Astrocyte of the cerebellum (primary cell): ENCODE measurements around the gene INS.

Experiments used
- DNase-seq: peaks from one replicate; pipeline ENCODE4 v3.0.0-alpha.2; 2011; ENCODE audit warnings: low read depth
- H3K4me3 ChIP-seq: 2 replicates; pipeline ENCODE4 v1.5.1; 2011; ENCODE audit warnings: mild to moderate bottlenecking, low read depth, low read length, moderate library complexity
- in situ Hi-C: cut with HindIII; loops from 2 replicates; pipeline ENCODE4 v1.10.0; 2017; ENCODE audit warnings: low sequenced_read_pairs
- TF ChIP-seq, protein P1 (sequence below): IDR thresholded peaks from 2 replicates; pipeline ENCODE4 v1.5.1; 2012; ENCODE audit warnings: low read length, low read depth, moderate library complexity, mild to moderate bottlenecking; ENCODE audit errors: missing control alignments

The INS gene

DNA sequence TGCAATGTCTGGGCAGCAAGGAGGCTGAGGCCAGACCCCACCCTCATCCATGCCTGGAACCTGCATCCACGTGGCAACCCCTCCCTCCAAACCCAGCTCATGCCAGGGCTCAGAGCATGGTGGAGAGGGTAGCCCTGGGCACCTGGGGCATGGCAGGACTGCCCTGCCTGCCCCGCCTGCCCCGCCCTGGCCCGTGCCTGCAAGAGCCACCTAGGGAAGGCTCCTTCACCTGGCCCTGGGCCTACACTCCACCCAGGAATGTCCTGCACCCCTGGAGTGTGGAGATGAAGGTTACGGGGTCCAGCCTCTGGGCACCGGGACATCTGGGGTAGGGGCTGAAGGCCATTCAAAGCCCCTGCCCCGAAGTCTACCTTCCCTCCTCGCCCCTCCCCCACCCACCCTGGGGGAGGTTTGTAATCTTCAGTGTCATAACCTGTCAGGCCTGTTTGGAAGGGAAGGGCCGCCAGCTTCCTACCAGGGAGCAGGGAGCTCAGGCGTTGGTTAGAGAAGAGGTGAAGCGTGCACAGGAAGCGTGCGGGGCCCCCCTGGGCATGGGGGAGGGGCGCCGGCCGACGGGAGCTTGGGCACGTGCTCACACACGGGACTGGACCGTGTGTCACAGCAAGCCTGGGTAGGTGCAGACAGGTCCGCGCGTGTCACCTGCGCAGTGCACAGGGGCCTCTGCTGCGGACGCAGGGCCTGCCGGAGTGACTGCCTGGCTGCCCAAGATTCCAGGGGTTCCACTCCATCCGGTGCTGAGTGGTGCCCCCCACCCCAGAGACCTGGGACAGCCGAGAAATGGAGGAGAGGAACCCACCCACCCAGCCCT, 41.3 kb upstream of the INS start:
- no peak overlapping the region for H3K4me3 ChIP-seq
- in situ Hi-C loops: no loop called here
- DNase-seq: no peak
- TF ChIP-seq, protein P1, sequence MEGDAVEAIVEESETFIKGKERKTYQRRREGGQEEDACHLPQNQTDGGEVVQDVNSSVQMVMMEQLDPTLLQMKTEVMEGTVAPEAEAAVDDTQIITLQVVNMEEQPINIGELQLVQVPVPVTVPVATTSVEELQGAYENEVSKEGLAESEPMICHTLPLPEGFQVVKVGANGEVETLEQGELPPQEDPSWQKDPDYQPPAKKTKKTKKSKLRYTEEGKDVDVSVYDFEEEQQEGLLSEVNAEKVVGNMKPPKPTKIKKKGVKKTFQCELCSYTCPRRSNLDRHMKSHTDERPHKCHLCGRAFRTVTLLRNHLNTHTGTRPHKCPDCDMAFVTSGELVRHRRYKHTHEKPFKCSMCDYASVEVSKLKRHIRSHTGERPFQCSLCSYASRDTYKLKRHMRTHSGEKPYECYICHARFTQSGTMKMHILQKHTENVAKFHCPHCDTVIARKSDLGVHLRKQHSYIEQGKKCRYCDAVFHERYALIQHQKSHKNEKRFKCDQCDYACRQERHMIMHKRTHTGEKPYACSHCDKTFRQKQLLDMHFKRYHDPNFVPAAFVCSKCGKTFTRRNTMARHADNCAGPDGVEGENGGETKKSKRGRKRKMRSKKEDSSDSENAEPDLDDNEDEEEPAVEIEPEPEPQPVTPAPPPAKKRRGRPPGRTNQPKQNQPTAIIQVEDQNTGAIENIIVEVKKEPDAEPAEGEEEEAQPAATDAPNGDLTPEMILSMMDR: no peak

GRCh38 chr11:2201542-2201941, 40.5 kb upstream of the INS start:
- no peak for DNase-seq
- no peak overlapping the region for H3K4me3 ChIP-seq
- TF ChIP-seq, protein P1: no peak
- in situ Hi-C loops: no loop called here

DNA sequence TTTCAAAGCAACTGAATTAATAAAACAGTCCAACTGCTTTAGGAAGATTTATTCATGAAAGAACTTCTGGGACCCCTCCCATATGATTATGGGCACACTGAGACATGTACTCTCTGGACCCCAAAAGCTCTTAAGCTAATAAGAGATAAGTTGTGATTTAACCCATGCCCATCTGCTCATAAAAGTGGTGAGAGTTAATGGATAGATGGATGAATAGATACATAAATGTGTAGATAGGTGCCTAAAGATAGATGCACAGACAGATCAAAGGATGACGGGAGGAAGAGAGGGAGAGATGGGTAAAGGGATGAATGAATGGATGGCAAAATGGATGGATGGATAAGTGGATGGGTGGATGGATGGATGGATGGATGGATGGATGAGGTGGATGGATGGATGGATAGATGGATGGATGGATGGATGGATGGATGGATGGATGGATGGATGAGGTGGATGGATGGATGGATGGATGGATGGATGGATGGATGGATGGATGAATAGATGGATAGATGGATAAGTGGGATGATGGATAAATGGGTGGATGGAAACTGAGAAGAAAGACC, 40.0 kb upstream of the INS start:
- DNase-seq: no peak
- H3K4me3 ChIP-seq: no peak overlapping the region
- TF ChIP-seq, protein P1: no peak
- in situ Hi-C loops: no loop called here

DNA sequence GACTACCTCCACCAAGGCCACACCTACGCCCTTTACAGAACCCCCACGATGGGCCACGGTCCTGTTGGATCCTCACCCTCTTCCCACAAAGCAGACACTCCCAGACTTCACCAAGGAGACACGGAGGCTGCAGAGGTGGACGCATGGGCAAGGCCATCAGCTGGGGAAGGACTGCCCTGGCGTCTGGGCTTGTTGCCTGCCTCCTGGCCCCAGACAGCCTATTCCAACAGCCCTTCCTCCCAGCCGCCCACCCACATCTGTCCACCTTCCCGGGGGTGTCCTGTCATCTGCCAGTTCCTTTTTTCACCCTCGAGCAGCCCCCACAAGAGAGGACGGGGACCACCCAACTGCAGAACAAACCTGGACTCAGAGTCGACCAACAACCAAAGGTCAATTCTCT, 39.5 kb upstream of the INS start:
- TF ChIP-seq, protein P1: no peak
- H3K4me3 ChIP-seq: no peak overlapping the region
- DNase-seq: no peak
- in situ Hi-C loops: no loop called here

GRCh38 chr11:2199466-2200341, 38.7 kb upstream of the INS start:
- in situ Hi-C loops: no loop called here
- TF ChIP-seq, protein P1: no peak
- no peak overlapping the region for H3K4me3 ChIP-seq
- no peak for DNase-seq

GRCh38 chr11:2198621-2199365, 37.8 kb upstream of the INS start:
- no peak for DNase-seq
- TF ChIP-seq, protein P1: no peak
- H3K4me3 ChIP-seq: no peak overlapping the region
- in situ Hi-C loops: no loop called here
